Body of pancreas (tissue), 4 donors: Measurements from ENCODE around the gene METTL2B. TPM values are rescaled to one million over a fixed set of nuclear protein-coding genes. Genes with fewer than 3 reads are reported as not detected.
"Not testable (repeated sequence)": the region's sequence is repeated elsewhere in the genome, so short reads cannot be mapped to it uniquely, and the experiment has no call there.

ENCODE experiments used
- ATAC-seq: fragments of 150-250 bp; one replicate; pipeline ENCODE4 v1.9.1; 2016
- DNase-seq, 4 donors: peaks; one replicate each; pipeline ENCODE4 v3.0.0-alpha.2; 2019
- H3K27ac ChIP-seq, 4 donors: fragments of 200-600 bp; sonication (generic); 1 replicate in 3 of 4; 2 replicates in 1 of 4; pipeline versions ENCODE4 v1.5.1 to v1.6.1; 2016 to 2019; ENCODE audit warnings: mild to moderate bottlenecking in 1 of 4, mixed read lengths in 1 of 4, moderate library complexity in 1 of 4
- H3K27me3 ChIP-seq, 2 donors: fragments of 200-600 bp; sonication (generic); one replicate each; pipeline ENCODE4 v1.6.0; 2016; ENCODE audit warnings: mild to moderate bottlenecking in 1 of 2
- H3K36me3 ChIP-seq, 2 donors: fragments of 200-600 bp; sonication (generic); replicated peaks in 1 of 2; 2 replicates each; pipeline ENCODE4 v1.5.1; 2016; ENCODE audit warnings: low read depth in 2 of 2; ENCODE audit not compliant: insufficient read depth in 1 of 2
- H3K4me1 ChIP-seq: fragments of 200-600 bp; sonication (generic); one replicate; pipeline ENCODE4 v1.6.0; 2016
- H3K4me3 ChIP-seq, 2 donors: fragments of 200-600 bp; sonication (generic); 1 replicate in 1 of 2; 2 replicates in 1 of 2; pipeline ENCODE4 v1.5.1; 2016 to 2019
- H3K9me3 ChIP-seq, 3 donors: fragments of 200-600 bp; sonication (generic); 1 replicate in 2 of 3; 2 replicates in 1 of 3; pipeline ENCODE4 v1.5.1; 2016
- CTCF ChIP-seq, 7 experiments: fragments of 450-650 bp in 4 of 7; fragments of 200-600 bp in 3 of 7; sonication (generic) in 3 of 7; IDR thresholded peaks; one replicate each; pipeline ENCODE4 v1.5.1; 2016 to 2019; ENCODE audit warnings: antibody characterized with exemption in 7 of 7
- POLR2A ChIP-seq, 3 donors: fragments of 450-650 bp; IDR thresholded peaks; one replicate each; pipeline ENCODE4 v1.6.1; 2016; ENCODE audit warnings: antibody characterized with exemption in 3 of 3, mild to moderate bottlenecking in 2 of 3
- WGBS, 2 donors: methylation state at CpG; one replicate each; pipeline ENCODE4 v1.1.5; 2017; 5-methylcytosine and 5-hydroxymethylcytosine counted together
- intact Hi-C: fragments of 100-400 bp; cut with DNase I; formaldehyde crosslinking; loops from one replicate; pipeline ENCODE4 v1.15.1; 2023
- small RNA-seq: library from RNA; depleted of rRNA; stranded (forward); fragments of <200 nt; gene quantifications from one replicate; pipeline ENCODE3, GENCODE V24; 2016
- total RNA-seq, 2 donors: library from RNA; depleted of rRNA; stranded (reverse); fragments of >200 nt; gene quantifications; one replicate each; pipeline ENCODE4 v1.1.0, GENCODE V29; 2016

METTL2B gene
- total RNA-seq, 2 donors from 2014 or later, result 15.3 to 18.1 TPM

GRCh38 chr7:128546319-128546851 lies 69.8 kb downstream of the METTL2B start:
- H3K9me3 ChIP-seq, DNase-seq, H3K36me3 ChIP-seq, H3K27me3 ChIP-seq, H3K4me1 ChIP-seq, ATAC-seq, H3K4me3 ChIP-seq, H3K27ac ChIP-seq, intact Hi-C loops: not testable (repeated sequence)
- WGBS, 2 donors, result 94% methylated on average over 9 of the region's 9 CpGs

GRCh38 chr7:128550920-128551319 lies 74.4 kb downstream of the METTL2B start:
- TF ChIP-seq POLR2A (IDR thresholded peaks at IDR 0.05), result no peak
- TF ChIP-seq CTCF (IDR thresholded peaks at IDR 0.05), result no peak
- H3K27me3 ChIP-seq, result no peaks in the 10 kb centered on the region
- H3K4me3 ChIP-seq, result no peak overlapping the region
- intact Hi-C loops, result no loop called here
- H3K36me3 ChIP-seq, result no peaks in the 10 kb centered on the region
- no peak overlapping the region for H3K27ac ChIP-seq
- H3K9me3 ChIP-seq, result no peaks in the 10 kb centered on the region
- no peak for ATAC-seq
- no peak for DNase-seq
- no peaks in the 10 kb centered on the region for H3K4me1 ChIP-seq
- 80 to 100% methylated on average over 1 of the region's 1 CpG for WGBS, 2 donors

- WGBS, 2 donors, result 45 to 56% methylated on average over 1 of the region's 1 CpG
- DNase-seq, H3K27me3 ChIP-seq, H3K27ac ChIP-seq, H3K4me1 ChIP-seq, H3K4me3 ChIP-seq, H3K36me3 ChIP-seq, intact Hi-C loops, H3K9me3 ChIP-seq, ATAC-seq: not testable (repeated sequence)
Measured at GRCh38 chr7:128554394-128554793, 77.8 kb downstream of the METTL2B start.

Small RNA genes lying within 50 kb of the gene (small RNA-seq; reads per million reads assigned to genes)
- gene AC010655.1 (not detected), gene AC010655.2 (not detected), gene RF00017 (not detected), gene RNU7-54P (not detected)

Other genes starting within 250 kb of the METTL2B start
- gene LEP, start 235.5 kb upstream of the METTL2B start, total RNA-seq, result 10 to 100 TPM in 1 of 2 donors, 1 to 10 TPM in 1; 1.8 to 72.8 TPM
- 10 to 100 TPM; 20.2 to 28.3 TPM for gene RBM28, start 132.8 kb upstream of the METTL2B start, total RNA-seq
- gene PRRT4, start 115.1 kb upstream of the METTL2B start, total RNA-seq, result 1 to 10 TPM in 1 of 2 donors, not detected in 1; 7.6 TPM
- gene IMPDH1, start 66.8 kb upstream of the METTL2B start, total RNA-seq, result 10 to 100 TPM; 23.9 to 46.1 TPM
- gene HILPDA, start 20.9 kb upstream of the METTL2B start, total RNA-seq, result 1 to 10 TPM; 7.9 to 9.1 TPM
- gene GARIN1A, start 195.5 kb downstream of the METTL2B start, total RNA-seq, result under 1 TPM; 0.33 to 0.52 TPM